NCI-H2107 (cell line): Measurements from ENCODE around the gene AGAP1.
A peak's percentile ranks its signal among the peaks of the same experiment; 100 is the strongest.
"Not testable (repeated sequence)": the region's sequence is repeated elsewhere in the genome, so short reads cannot be mapped to it uniquely, and the experiment has no call there.

Source experiments
- DNase-seq: peaks from one replicate; lab custom pipeline; 2025; lab: John Stamatoyannopoulos, UW

AGAP1 gene

GRCh38 chr2:235734688-235735231 is 240.9 kb downstream of the AGAP1 start:
- no peak for DNase-seq

GRCh38 chr2:235737396-235737795 is 243.6 kb downstream of the AGAP1 start:
- DNase-seq, result no peak

- no peak for DNase-seq
Measured at GRCh38 chr2:235737840-235738239, 244.0 kb downstream of the AGAP1 start.

GRCh38 chr2:235739704-235740415 is 246.0 kb downstream of the AGAP1 start:
- no peak for DNase-seq

GRCh38 chr2:235740821-235741220 is 247.0 kb downstream of the AGAP1 start:
- peak; percentile 18 for DNase-seq

GRCh38 chr2:235744161-235744560 is 250.3 kb downstream of the AGAP1 start:
- no peak for DNase-seq

GRCh38 chr2:235745597-235745996 is 251.8 kb downstream of the AGAP1 start:
- DNase-seq, result no peak

GRCh38 chr2:235746257-235746934 is 252.6 kb downstream of the AGAP1 start:
- peak; percentile 33 for DNase-seq

- no peak for DNase-seq
Measured at GRCh38 chr2:235747001-235747785, 253.3 kb downstream of the AGAP1 start.

GRCh38 chr2:235747786-235748091 is 253.9 kb downstream of the AGAP1 start:
- no peak for DNase-seq

- DNase-seq, result no peak
Measured at GRCh38 chr2:235749121-235749770, 255.4 kb downstream of the AGAP1 start.

GRCh38 chr2:235749771-235750160 is 255.9 kb downstream of the AGAP1 start:
- no peak for DNase-seq

GRCh38 chr2:235752846-235753245 is 259.0 kb downstream of the AGAP1 start:
- DNase-seq, result no peak

- DNase-seq, result no peak
Measured at GRCh38 chr2:235754357-235755207, 260.7 kb downstream of the AGAP1 start.

- no peak for DNase-seq
Measured at GRCh38 chr2:235756491-235756890, 262.6 kb downstream of the AGAP1 start.

- no peak for DNase-seq
Measured at GRCh38 chr2:235757212-235757611, 263.4 kb downstream of the AGAP1 start.

GRCh38 chr2:235757640-235758039 is 263.8 kb downstream of the AGAP1 start:
- DNase-seq, result no peak

GRCh38 chr2:235762832-235763598 is 269.2 kb downstream of the AGAP1 start:
- DNase-seq, result no peak

GRCh38 chr2:235763816-235764215 is 270.0 kb downstream of the AGAP1 start:
- no peak for DNase-seq

- DNase-seq, result not testable (repeated sequence)
Measured at GRCh38 chr2:235764478-235764877, 270.6 kb downstream of the AGAP1 start.
